Chondrocyte (in vitro differentiated cells): ENCODE data around the gene ZNF729. TPM values are rescaled to one million over a fixed set of nuclear protein-coding genes. Genes with fewer than 3 reads are reported as not detected.

Experiments
- DNase-seq: peaks from one replicate; pipeline ENCODE4 v3.0.0; 2021; ENCODE audit warnings: mixed read lengths, low spot score
- H3K27ac Mint-ChIP-seq: one replicate; pipeline ENCODE4 v1.8.0; 2021; ENCODE audit warnings: mild to moderate bottlenecking, moderate library complexity, mixed read lengths; ENCODE audit not compliant: unreplicated experiment
- H3K27me3 Mint-ChIP-seq: 2 replicates; pipeline ENCODE4 v1.8.0; 2021; ENCODE audit warnings: low read depth, mixed read lengths
- H3K36me3 Mint-ChIP-seq: 2 replicates; pipeline ENCODE4 v1.8.0; 2021; ENCODE audit warnings: low read depth, mixed read lengths
- H3K4me1 Mint-ChIP-seq: 2 replicates; pipeline ENCODE4 v1.8.0; 2021; ENCODE audit warnings: low read depth, mild to moderate bottlenecking, mixed read lengths
- H3K4me3 Mint-ChIP-seq: one replicate; pipeline ENCODE4 v1.8.0; 2021; ENCODE audit warnings: mild to moderate bottlenecking, moderate library complexity, mixed read lengths; ENCODE audit not compliant: unreplicated experiment
- H3K9me3 Mint-ChIP-seq: 2 replicates; pipeline ENCODE4 v1.8.0; 2021; ENCODE audit warnings: low read depth, mixed read lengths
- CTCF ChIP-seq: fragments of 200-600 bp; sonication (generic); IDR thresholded peaks from 2 replicates; pipeline ENCODE4 v1.5.0; 2021; ENCODE audit warnings: antibody characterized with exemption, mild to moderate bottlenecking, moderate library complexity
- total RNA-seq: library from RNA; stranded (reverse); gene quantifications from 3 replicates; pipeline ENCODE4 v1.2.1, GENCODE V29; 2021

ZNF729 gene
- total RNA-seq, 1 donor from 2014 or later: not detected

- no peak for DNase-seq
These were observed 46.7 kb downstream of the ZNF729 start for GRCh38 chr19:22332924-22333323.

GRCh38 chr19:22335716-22336115 is 49.5 kb downstream of the ZNF729 start:
- no peak overlapping the region for H3K4me3 Mint-ChIP-seq
- no peak overlapping the region for H3K27ac Mint-ChIP-seq
- TF ChIP-seq CTCF: no peak
- no peaks in the 10 kb centered on the region for H3K27me3 Mint-ChIP-seq
- H3K9me3 Mint-ChIP-seq: peaks cover 77% of the 10 kb centered on the region
- no peaks in the 10 kb centered on the region for H3K4me1 Mint-ChIP-seq
- no peak for DNase-seq
- no peaks in the 10 kb centered on the region for H3K36me3 Mint-ChIP-seq

More at GRCh38 chr19:22332924-22333323, 46.7 kb downstream of the ZNF729 start:
- Mint-ChIP-seq H3K9me3 (peaks cover 78% of the 10 kb centered on the region), H3K27me3 (no peaks in the 10 kb centered on the region), H3K36me3 (no peaks in the 10 kb centered on the region), H3K4me3 (no peak overlapping the region), H3K4me1 (no peaks in the 10 kb centered on the region), H3K27ac (no peak overlapping the region)
- no peak for TF ChIP-seq CTCF

- Mint-ChIP-seq H3K4me3 (no peak overlapping the region), H3K4me1 (no peaks in the 10 kb centered on the region), H3K27me3 (no peaks in the 10 kb centered on the region), H3K27ac (no peak overlapping the region), H3K9me3 (peaks cover 64% of the 10 kb centered on the region), H3K36me3 (no peaks in the 10 kb centered on the region)
- no peak for DNase-seq
- no peak for TF ChIP-seq CTCF
These were observed 68.4 kb downstream of the ZNF729 start for GRCh38 chr19:22354665-22355064.

Other genes with a start within 250 kb of the ZNF729 start
- not detected in 3 replicates for gene ZNF257, start 234.0 kb upstream of the ZNF729 start, total RNA-seq
- gene ZNF676, start 89.5 kb upstream of the ZNF729 start, total RNA-seq: not detected in 3 replicates
- not detected in 3 replicates for gene ZNF98, start 135.9 kb downstream of the ZNF729 start, total RNA-seq